ELF-1 (cell line): ENCODE data around the gene FTCD.

ENCODE experiments used
- DNase-seq: peaks from one replicate; pipeline ENCODE4 v3.0.0-alpha.2; 2016; ENCODE audit warnings: low read depth, low spot score

The FTCD gene

GRCh38 chr21:46093668-46094400, 61.5 kb downstream of the FTCD start:
- DNase-seq: peak; percentile 0

GRCh38 chr21:46092811-46093667, 62.3 kb downstream of the FTCD start:
- DNase-seq: peak; percentile 1

- DNase-seq: peak; percentile 0
Measured at GRCh38 chr21:46092026-46092764, 63.2 kb downstream of the FTCD start.

- peak; percentile 0 for DNase-seq
Measured at GRCh38 chr21:46091631-46092025, 63.8 kb downstream of the FTCD start.

GRCh38 chr21:46091118-46091517, 64.3 kb downstream of the FTCD start:
- DNase-seq: no peak

GRCh38 chr21:46089285-46089684, 66.1 kb downstream of the FTCD start:
- peak; percentile 1 for DNase-seq

- no peak for DNase-seq
Measured at GRCh38 chr21:46088189-46088588, 67.2 kb downstream of the FTCD start.

- DNase-seq: no peak
Measured at GRCh38 chr21:46087641-46088040, 67.7 kb downstream of the FTCD start.
